Nucleus accumbens (tissue), 56 donors: ENCODE results near the gene AURKAIP1.
"Not testable (repeated sequence)": the region's sequence is repeated elsewhere in the genome, so short reads cannot be mapped to it uniquely, and the experiment has no call there.

ENCODE experiments used
- DNase-seq, 56 donors: peaks; one replicate each; lab custom pipeline; 2025; lab: John Stamatoyannopoulos, UW

Gene AURKAIP1

GRCh38 chr1:1406821-1407635, 32.0 kb upstream of the AURKAIP1 start, which contains the start of gene MRPL20:
Gene MRPL20, minus strand, starts transcription at chr1:1407293. Its CDS starts 76 bp downstream, at chr1:1407217.
- peak in 55 of 56 donors; percentile 49 to 96 (median 90) for DNase-seq

DNA sequence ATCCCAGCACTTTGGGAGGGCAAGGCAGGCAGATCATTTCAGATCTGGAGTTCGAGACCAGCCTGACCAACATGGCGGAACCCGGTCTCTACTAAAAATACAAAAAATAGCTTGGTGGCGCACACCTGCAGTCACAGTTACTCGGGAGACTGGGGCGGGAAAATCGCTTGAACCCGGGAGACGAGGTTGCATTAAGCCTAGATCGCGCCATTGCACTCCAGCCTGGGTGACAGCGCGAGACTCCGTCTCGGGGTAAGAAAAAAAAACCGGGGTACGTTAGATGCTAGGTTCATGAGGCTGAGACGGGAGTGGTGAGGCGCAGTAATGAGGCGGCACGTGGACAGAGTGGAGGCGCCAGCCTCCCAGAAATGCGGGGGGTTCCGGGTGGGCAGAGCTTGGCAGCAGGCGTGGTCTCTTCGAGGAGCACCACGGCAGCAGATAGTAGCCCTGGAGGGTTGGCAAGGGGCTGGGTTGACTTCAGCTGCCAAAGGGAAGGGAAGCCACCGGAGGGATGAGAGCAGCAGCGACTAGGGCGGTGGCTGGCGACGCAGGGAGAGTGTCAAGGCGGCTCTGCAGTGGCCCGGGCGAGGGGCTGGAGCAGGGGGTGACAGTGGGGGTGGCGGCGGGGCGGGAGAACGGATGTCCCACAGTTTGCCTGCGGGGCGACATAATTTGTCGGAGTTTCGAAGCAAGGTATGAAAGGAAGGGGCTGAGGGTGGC, 31.3 kb upstream of the AURKAIP1 start:
- no peak for DNase-seq

- no peak for DNase-seq
Measured at GRCh38 chr1:1403653-1404052, 28.6 kb upstream of the AURKAIP1 start.

DNA sequence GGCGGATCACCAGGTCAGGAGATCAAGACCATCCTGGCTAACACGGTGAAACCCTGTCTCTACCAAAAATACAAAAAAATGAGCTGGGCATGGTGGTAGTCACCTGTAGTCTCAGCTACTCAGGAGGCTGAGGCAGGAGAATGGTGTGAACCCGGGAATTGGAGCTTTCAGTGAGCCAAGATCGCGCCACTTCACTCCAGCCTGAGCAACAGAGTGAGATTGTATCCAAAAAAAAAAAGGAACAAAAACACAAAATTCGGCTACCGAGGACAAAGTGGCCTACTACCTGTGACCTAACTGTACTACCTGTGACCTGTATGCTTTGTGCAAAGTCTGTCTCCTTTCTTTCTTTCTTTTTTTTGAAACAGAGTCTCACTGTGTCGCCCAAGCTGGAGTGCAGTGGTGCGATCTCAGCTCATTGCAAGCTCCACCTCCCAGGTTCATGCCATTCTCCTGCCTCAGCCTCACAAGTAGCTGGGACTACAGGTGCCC, 27.9 kb upstream of the AURKAIP1 start:
- DNase-seq, result not testable (repeated sequence)

DNA sequence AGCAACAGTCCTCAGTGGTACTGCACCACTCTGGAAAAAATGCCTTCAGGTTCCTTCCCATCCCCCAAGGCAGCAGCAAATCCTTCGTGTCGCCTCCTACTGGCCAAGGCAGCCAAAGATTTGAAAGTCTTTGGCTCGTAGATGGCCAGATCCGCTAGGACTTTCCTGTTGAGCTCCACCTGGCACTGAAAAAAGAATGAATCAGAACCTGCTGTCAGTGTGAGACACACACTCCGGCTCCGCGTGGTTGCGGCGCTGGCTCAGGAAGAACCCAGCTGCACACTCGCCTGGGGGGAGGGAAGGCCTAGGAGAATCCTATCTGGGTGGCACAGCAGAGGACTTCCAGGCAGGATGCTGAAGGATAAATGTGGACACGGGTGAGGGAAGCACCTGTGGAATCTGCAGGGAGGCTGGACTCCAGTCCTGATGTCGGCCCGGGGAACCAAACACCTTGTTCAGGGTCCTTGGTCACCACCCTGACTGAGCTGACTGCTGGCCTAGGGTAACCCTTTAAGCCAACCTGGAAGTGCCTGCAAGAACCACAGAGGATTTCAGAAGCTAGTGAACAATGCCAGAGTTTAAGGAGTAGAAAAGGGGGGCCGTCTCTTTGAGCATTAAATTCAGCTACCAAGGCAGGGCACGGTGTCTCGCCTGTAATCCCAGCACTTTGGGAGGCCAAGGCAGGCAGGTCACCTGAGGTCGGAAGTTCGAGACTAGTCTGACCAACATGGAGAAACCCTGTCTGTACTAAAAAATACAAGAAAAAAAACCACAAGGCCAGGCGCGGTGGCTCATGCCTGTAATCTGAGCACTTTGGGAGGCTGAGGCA, 27.3 kb upstream of the AURKAIP1 start:
- DNase-seq, result no peak

GRCh38 chr1:1401457-1402010, 26.5 kb upstream of the AURKAIP1 start:
- no peak for DNase-seq

DNA sequence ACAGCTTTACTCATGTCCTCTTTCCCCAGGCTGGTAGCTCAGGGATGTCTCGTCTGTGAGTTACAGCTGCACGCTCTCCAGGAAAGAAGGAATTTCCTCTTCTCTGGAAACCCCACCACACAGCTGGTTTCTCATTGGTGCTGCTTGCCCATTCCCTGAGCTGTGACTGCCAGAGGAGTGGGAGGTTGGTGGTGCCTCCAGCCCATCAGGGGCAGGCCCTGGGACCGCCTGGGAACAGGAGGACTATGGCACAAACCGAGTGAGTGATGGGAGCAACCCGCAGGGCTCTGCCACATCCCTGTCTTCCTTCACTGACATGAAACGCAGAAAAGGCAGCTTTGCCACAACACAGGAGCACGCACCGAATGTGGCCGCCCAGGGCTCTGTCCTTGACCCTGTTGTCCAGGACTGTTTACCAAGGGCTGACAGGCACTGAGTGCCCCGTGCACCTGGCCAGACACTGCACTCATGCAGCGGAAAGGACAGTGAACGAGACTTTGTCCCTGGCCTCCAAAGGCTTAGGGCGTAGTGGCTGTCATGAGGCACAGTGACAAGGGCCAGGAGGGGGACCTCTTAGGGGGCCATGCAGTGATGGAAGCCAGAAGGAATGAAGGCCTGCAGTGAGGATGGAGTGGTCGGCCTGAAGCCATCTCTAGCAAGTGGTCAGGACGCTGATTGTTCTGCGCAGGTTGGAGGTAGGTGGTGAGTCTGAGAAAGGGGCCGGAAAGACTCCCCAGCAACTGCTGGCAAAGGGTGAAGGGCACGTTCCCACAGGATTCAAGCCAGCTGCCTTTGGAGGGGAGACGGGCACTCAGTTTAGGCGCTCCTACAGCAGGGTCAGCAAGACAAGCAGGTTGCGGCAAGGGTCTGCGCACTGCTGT, 25.8 kb upstream of the AURKAIP1 start:
- no peak for DNase-seq

DNA sequence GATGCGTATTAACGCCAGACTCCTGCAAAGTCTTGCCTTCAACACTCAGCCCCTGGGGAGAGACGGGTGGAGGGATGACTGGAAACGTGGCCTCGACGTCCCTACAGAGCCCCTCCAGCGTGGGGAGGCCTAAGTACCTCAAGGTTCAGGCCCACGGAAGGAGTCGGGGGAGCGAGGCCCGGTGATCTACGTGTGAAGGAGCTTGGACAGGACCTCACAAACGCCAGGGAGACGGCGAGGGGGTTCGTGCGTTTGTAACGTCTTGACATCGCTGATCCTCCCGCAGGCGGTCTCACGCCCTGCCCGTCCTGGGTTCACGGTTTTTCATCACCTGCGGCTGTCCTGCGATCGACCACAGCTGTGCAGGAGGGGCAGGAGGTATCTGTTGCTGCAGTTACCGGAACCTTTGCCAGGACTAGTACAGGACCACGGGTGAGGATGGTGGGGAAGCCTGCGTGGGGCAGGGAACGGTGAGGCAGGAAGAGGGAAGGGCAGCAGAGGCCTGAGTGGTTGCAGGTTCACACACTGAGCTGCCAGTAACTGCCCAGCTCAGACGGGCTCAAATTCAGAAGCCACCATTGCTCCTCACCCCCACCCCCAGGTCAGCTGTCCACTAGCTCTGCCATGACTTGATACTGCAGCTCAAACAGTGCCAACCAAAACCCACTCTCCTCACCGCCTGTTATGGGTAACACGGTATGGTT, 25.0 kb upstream of the AURKAIP1 start:
- no peak for DNase-seq

- peak; percentile 73 to 98 (median 96) for DNase-seq
Measured at GRCh38 chr1:1399187-1399871, 24.3 kb upstream of the AURKAIP1 start, which contains the start of gene CCNL2. Gene CCNL2, minus strand, starts transcription at chr1:1399335. Its CDS starts 29 bp downstream, at chr1:1399306.

DNA sequence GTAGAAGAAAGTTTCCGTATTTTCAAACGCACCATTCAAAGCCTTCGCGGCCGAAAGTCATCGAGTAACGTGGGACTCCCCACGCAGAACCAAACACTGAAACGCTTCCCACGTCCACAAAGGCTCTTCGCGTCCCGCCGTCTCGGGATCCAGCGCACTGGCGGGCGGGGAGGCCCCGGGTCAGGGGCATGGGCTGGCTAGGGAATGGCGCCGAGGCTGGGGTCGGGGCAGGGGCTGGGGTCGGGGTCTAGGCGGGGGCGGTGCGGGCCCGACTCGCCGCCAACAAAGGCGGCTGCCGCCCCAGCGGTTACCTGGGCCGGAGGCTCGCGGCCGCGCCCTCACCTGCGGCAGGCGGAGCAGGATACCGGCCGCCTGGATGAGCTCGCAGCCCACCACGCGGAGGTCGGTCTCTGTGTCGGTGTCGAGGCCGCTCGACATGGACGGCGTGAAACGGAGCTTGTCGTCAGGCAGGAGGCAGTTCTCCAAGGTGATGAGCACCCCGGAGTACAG, 23.7 kb upstream of the AURKAIP1 start:
- DNase-seq, result no peak

DNA sequence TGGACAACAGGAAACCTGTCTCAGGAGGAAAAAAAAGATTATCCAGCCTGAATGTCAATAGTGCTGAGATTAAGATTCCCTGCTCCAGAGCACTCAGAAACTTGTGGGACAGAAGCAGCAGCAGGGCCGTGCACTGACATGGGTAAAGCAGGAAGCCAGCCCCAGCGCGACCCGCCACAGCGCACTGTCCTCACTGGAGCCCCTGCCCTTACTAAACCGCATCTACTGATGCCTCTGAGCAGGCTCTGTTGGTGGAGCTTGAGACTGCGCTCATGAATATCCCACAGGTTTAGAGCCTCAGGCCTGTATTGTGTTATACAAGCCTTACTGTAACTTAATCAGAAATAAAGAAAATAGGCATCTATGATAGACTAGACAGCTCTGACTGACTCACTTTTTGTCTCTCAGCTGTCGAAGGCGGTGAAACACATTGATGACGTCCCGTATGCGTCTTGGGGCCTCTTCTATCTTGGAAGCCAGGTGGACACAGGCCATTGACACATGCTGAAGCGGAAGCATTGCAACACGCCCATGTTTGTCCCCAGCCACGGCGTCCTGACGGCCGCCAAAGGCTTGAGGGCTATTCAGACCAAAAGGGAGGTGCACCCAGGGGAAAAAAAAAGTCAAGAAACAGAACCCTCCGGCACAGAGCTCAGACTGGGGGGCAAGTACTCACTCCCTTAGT, 23.0 kb upstream of the AURKAIP1 start:
- DNase-seq, result no peak

GRCh38 chr1:1395166-1395565, 20.2 kb upstream of the AURKAIP1 start:
- DNase-seq, result no peak

DNA sequence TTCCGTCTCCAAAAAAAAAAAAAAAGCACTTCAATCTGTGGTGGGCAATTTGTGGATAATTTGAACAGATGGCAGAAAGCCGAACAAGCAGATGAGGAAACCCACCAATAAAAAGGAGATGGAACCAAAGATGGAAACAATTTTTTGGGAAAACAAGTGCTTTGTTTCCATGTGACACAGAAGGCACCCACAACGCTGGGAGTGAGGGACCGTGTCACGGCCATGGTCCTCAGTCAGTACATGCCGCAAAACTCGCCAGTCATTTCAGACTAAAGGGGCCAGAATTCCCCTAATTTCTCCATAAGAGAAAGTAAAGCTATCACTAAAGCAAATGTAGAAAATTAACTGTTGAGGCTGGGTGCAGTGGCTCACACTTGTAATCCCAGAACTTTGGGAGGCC, 19.1 kb upstream of the AURKAIP1 start:
- DNase-seq, result no peak

DNA sequence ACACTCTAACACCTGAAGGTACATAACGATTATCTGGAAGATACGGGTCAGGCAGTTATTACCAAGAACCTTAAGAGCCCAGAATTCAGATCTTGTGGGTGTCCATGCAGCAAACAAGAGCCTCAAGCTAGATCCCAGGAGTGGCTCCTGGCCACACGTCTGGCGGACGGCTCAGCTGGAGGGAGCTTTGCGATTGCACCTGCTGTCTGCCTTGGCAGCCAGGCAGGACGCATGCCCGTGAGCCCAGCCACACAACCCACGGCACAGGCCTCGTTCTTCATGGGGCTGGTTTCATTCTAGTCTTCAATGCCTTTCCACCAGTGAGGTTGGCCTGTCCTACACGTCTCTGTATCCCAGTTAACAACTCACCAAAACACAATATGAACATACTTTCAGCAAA, 18.4 kb upstream of the AURKAIP1 start:
- no peak for DNase-seq

- no peak for DNase-seq
Measured at GRCh38 chr1:1393014-1393413, 18.0 kb upstream of the AURKAIP1 start.

- no peak for DNase-seq
Measured at GRCh38 chr1:1391225-1391624, 16.2 kb upstream of the AURKAIP1 start.

DNA sequence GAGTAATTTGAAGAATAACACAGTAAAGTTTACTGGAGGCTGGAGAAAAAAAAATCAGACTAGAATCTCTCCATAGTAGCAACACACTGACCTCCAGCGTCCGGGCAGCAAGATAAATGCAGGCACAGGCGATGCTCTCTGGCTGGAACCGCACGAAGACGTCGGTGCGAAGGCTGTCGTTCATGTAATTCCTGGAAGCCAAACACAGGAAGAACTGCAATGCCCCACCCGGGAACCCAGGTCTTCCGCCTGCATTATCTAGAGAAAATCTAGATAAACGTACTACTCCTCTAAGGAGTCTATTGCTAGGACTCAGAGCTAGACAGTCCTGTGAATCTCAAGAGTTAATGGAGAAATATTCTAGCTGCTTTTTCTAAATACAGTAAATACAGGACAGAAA, 15.7 kb upstream of the AURKAIP1 start:
- DNase-seq, result no peak
